ENCODE data around the gene NUP214.

The NUP214 gene

GRCh38 chr9:131125288-131126058 lies at the start of gene NUP214 (continued):
- TF ChIP-seq PRDM10 (tag by site-specific recombination; IDR thresholded peaks at IDR 0.05): peak; percentile 84; the same call in 1 of the 2 replicates
- TF ChIP-seq ZNF76 (tag by site-specific recombination; IDR thresholded peaks at IDR 0.05; ENCODE audit: borderline replicate concordance, low read depth): peak; percentile 80
- 0 out of 2 replicates have a peak, but pooled peaks have one; percentile 51 for TF ChIP-seq ZBTB7A (tag by site-specific recombination; IDR thresholded peaks at IDR 0.05; ENCODE audit: low read depth)
- TF ChIP-seq ZNF423 (tag by site-specific recombination; IDR thresholded peaks at IDR 0.05): 0 out of 2 replicates have a peak, but pooled peaks have one; percentile 29
- TF ChIP-seq, protein P1, sequence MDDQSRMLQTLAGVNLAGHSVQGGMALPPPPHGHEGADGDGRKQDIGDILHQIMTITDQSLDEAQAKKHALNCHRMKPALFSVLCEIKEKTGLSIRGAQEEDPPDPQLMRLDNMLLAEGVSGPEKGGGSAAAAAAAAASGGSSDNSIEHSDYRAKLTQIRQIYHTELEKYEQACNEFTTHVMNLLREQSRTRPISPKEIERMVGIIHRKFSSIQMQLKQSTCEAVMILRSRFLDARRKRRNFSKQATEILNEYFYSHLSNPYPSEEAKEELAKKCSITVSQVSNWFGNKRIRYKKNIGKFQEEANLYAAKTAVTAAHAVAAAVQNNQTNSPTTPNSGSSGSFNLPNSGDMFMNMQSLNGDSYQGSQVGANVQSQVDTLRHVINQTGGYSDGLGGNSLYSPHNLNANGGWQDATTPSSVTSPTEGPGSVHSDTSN (CRISPR knock-in tag; IDR thresholded peaks at IDR 0.05): 0 out of 2 replicates have a peak, but pooled peaks have one; percentile 37
- peak; percentile 59 for TF ChIP-seq ZNF24 (tag by site-specific recombination; IDR thresholded peaks at IDR 0.05)
- TF ChIP-seq, protein P2, sequence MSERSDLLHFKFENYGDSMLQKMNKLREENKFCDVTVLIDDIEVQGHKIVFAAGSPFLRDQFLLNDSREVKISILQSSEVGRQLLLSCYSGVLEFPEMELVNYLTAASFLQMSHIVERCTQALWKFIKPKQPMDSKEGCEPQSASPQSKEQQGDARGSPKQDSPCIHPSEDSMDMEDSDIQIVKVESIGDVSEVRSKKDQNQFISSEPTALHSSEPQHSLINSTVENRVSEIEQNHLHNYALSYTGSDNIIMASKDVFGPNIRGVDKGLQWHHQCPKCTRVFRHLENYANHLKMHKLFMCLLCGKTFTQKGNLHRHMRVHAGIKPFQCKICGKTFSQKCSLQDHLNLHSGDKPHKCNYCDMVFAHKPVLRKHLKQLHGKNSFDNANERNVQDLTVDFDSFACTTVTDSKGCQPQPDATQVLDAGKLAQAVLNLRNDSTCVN (tag by site-specific recombination; optimal IDR thresholded peaks at IDR 0.05): peak; percentile 95
- TF ChIP-seq ZNF596 (tag by site-specific recombination; IDR thresholded peaks at IDR 0.05): no peak
- peak; percentile 22; the same call in 1 of the 2 replicates for TF ChIP-seq ZNF548 (tag by site-specific recombination; IDR thresholded peaks at IDR 0.05)
- TF ChIP-seq, protein P3, sequence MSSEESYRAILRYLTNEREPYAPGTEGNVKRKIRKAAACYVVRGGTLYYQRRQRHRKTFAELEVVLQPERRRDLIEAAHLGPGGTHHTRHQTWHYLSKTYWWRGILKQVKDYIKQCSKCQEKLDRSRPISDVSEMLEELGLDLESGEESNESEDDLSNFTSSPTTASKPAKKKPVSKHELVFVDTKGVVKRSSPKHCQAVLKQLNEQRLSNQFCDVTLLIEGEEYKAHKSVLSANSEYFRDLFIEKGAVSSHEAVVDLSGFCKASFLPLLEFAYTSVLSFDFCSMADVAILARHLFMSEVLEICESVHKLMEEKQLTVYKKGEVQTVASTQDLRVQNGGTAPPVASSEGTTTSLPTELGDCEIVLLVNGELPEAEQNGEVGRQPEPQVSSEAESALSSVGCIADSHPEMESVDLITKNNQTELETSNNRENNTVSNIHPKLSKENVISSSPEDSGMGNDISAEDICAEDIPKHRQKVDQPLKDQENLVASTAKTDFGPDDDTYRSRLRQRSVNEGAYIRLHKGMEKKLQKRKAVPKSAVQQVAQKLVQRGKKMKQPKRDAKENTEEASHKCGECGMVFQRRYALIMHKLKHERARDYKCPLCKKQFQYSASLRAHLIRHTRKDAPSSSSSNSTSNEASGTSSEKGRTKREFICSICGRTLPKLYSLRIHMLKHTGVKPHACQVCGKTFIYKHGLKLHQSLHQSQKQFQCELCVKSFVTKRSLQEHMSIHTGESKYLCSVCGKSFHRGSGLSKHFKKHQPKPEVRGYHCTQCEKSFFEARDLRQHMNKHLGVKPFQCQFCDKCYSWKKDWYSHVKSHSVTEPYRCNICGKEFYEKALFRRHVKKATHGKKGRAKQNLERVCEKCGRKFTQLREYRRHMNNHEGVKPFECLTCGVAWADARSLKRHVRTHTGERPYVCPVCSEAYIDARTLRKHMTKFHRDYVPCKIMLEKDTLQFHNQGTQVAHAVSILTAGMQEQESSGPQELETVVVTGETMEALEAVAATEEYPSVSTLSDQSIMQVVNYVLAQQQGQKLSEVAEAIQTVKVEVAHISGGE (tag by site-specific recombination; conservative IDR thresholded peaks at IDR 0.05; ENCODE audit: low read depth): peak; percentile 95
- no peak for TF ChIP-seq ZNF121 (tag by site-specific recombination; IDR thresholded peaks at IDR 0.05)
- peak; percentile 91 for TF ChIP-seq ZXDB (tag by site-specific recombination; IDR thresholded peaks at IDR 0.05)
- TF ChIP-seq ZNF626 (tag by site-specific recombination; IDR thresholded peaks at IDR 0.05): no peak
- no peak for TF ChIP-seq ZNF214 (tag by site-specific recombination; IDR thresholded peaks at IDR 0.05; ENCODE audit: borderline replicate concordance)
- TF ChIP-seq SCRT1 (tag by site-specific recombination; IDR thresholded peaks at IDR 0.05; ENCODE audit: borderline replicate concordance): no peak
- TF ChIP-seq ZNF600 (tag by site-specific recombination; IDR thresholded peaks at IDR 0.05): 0 out of 2 replicates have a peak, but pooled peaks have one; percentile 2
- TF ChIP-seq TCF7L2 (IDR thresholded peaks at IDR 0.05; ENCODE audit: borderline replicate concordance, low read depth, low read length): no peak
- TF ChIP-seq, protein P4, sequence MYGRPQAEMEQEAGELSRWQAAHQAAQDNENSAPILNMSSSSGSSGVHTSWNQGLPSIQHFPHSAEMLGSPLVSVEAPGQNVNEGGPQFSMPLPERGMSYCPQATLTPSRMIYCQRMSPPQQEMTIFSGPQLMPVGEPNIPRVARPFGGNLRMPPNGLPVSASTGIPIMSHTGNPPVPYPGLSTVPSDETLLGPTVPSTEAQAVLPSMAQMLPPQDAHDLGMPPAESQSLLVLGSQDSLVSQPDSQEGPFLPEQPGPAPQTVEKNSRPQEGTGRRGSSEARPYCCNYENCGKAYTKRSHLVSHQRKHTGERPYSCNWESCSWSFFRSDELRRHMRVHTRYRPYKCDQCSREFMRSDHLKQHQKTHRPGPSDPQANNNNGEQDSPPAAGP (tag by site-specific recombination; IDR thresholded peaks at IDR 0.05): peak; percentile 71
- peak; percentile 85 for TF ChIP-seq SP3 (tag by site-specific recombination; IDR thresholded peaks at IDR 0.05)
- TF ChIP-seq, protein P5, sequence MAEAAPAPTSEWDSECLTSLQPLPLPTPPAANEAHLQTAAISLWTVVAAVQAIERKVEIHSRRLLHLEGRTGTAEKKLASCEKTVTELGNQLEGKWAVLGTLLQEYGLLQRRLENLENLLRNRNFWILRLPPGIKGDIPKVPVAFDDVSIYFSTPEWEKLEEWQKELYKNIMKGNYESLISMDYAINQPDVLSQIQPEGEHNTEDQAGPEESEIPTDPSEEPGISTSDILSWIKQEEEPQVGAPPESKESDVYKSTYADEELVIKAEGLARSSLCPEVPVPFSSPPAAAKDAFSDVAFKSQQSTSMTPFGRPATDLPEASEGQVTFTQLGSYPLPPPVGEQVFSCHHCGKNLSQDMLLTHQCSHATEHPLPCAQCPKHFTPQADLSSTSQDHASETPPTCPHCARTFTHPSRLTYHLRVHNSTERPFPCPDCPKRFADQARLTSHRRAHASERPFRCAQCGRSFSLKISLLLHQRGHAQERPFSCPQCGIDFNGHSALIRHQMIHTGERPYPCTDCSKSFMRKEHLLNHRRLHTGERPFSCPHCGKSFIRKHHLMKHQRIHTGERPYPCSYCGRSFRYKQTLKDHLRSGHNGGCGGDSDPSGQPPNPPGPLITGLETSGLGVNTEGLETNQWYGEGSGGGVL (tag by site-specific recombination; IDR thresholded peaks at IDR 0.05): no peak
- 0 out of 2 replicates have a peak, but pooled peaks have one; percentile 51 for TF ChIP-seq ZNF792 (tag by site-specific recombination; IDR thresholded peaks at IDR 0.05)
- TF ChIP-seq ZNF692 (tag by site-specific recombination; IDR thresholded peaks at IDR 0.05): peak; percentile 59
- TF ChIP-seq ZNF580 (tag by site-specific recombination; IDR thresholded peaks at IDR 0.05): peak; percentile 45; the same call in 1 of the 2 replicates
